Progenitor cell of endocrine pancreas (in vitro differentiated cells): ENCODE data around the gene MAJIN. TPM values are rescaled to one million over a fixed set of nuclear protein-coding genes. Genes with fewer than 3 reads are reported as not detected.

ENCODE experiments used
- DNase-seq: peaks from one replicate; pipeline ENCODE4 v3.0.0; 2021; ENCODE audit warnings: low spot score; ENCODE audit not compliant: unreplicated experiment
- H3K27ac Mint-ChIP-seq: 2 replicates; pipeline ENCODE4 v1.8.0; 2021; ENCODE audit warnings: mild to moderate bottlenecking, moderate library complexity, mixed read lengths
- H3K27me3 Mint-ChIP-seq: 2 replicates; pipeline ENCODE4 v1.8.0; 2021; ENCODE audit warnings: mixed read lengths
- H3K36me3 Mint-ChIP-seq: 2 replicates; pipeline ENCODE4 v1.8.0; 2022; ENCODE audit warnings: mixed read lengths; ENCODE audit not compliant: insufficient read depth
- H3K4me1 Mint-ChIP-seq: 2 replicates; pipeline ENCODE4 v1.8.0; 2021; ENCODE audit warnings: low read depth, mixed read lengths
- H3K4me3 Mint-ChIP-seq: 2 replicates; pipeline ENCODE4 v1.8.0; 2021; ENCODE audit warnings: low read depth, mild to moderate bottlenecking, moderate library complexity, mixed read lengths
- H3K9me3 Mint-ChIP-seq: 2 replicates; pipeline ENCODE4 v1.8.0; 2021; ENCODE audit warnings: low read depth, mixed read lengths
- total RNA-seq: library from RNA; stranded (reverse); gene quantifications from 2 replicates; pipeline ENCODE4 v1.2.1, GENCODE V29; 2021
- TF ChIP-seq, protein P1 (sequence below): fragments of 200-600 bp; sonication (generic); IDR thresholded peaks from one replicate; pipeline ENCODE4 v1.5.0; 2021; ENCODE audit warnings: antibody characterized with exemption, mild to moderate bottlenecking; ENCODE audit not compliant: unreplicated experiment

MAJIN gene
- total RNA-seq, 1 donor from 2014 or later = not detected

DNA sequence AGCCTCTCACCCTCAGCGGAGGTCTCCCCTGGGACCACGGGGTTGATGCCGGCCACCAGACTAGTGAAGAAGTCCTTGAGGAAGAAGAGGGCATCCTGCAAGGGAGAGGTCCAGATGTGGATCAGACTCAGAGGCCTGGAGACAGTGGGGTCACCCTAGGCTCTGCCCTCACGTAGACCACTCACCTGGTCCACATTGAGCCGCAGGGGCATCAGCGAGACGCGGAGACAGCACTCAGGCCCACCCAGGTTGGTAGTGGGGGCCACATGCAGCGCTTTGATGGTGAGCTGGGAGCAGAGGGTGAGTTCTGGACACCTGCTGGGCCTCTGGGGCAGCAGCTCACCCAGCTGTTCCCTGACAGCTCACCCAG, 73.8 kb downstream of the MAJIN start:
- no peaks in the 10 kb centered on the region for H3K27me3 Mint-ChIP-seq
- no peaks in the 10 kb centered on the region for H3K9me3 Mint-ChIP-seq
- no peak overlapping the region for H3K27ac Mint-ChIP-seq
- H3K4me1 Mint-ChIP-seq = peaks cover 8% of the 10 kb centered on the region
- DNase-seq = no peak
- H3K36me3 Mint-ChIP-seq = peaks cover 7% of the 10 kb centered on the region
- no peak overlapping the region for H3K4me3 Mint-ChIP-seq
- TF ChIP-seq, protein P1, sequence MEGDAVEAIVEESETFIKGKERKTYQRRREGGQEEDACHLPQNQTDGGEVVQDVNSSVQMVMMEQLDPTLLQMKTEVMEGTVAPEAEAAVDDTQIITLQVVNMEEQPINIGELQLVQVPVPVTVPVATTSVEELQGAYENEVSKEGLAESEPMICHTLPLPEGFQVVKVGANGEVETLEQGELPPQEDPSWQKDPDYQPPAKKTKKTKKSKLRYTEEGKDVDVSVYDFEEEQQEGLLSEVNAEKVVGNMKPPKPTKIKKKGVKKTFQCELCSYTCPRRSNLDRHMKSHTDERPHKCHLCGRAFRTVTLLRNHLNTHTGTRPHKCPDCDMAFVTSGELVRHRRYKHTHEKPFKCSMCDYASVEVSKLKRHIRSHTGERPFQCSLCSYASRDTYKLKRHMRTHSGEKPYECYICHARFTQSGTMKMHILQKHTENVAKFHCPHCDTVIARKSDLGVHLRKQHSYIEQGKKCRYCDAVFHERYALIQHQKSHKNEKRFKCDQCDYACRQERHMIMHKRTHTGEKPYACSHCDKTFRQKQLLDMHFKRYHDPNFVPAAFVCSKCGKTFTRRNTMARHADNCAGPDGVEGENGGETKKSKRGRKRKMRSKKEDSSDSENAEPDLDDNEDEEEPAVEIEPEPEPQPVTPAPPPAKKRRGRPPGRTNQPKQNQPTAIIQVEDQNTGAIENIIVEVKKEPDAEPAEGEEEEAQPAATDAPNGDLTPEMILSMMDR = no peak

DNA sequence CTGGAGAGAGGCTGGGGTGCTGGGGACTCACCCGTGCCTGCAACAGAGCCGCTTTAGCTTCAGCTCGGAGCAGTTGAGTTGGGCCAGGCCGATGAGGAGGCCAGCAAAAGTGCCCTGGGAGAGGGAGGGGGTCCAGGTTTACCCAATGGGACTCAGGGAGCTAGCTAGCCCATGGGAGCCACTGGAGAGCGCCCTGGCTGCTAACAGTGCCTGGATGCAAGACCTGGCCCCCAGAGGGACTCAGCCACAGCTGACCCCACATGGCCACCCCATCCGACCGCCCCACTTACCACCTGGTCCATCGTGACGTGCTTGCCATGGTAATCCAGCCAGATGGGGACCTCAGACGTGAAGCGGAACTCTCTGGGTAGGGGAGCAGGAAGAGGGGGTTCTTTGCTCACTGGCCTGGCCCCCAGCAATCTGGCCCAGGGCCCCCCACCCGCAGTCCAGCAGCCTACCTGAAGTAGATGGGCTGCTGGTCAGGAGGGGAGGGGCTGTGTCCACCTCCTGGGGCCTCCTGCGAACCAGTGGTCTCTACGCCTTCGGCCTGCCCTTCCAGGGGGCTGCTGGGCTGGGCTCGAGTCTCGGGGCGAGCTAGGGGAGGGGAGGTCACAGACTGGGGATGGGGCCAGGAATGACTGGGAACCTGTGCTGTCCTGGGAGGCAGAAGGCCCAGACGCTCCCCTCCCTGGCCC, 74.4 kb downstream of the MAJIN start:
- DNase-seq = no peak
- no peaks in the 10 kb centered on the region for H3K9me3 Mint-ChIP-seq
- no peak overlapping the region for H3K4me3 Mint-ChIP-seq
- no peaks in the 10 kb centered on the region for H3K27me3 Mint-ChIP-seq
- peaks cover 7% of the 10 kb centered on the region for H3K36me3 Mint-ChIP-seq
- TF ChIP-seq, protein P1 = no peak
- H3K4me1 Mint-ChIP-seq = peaks cover 9% of the 10 kb centered on the region
- H3K27ac Mint-ChIP-seq = no peak overlapping the region

DNA sequence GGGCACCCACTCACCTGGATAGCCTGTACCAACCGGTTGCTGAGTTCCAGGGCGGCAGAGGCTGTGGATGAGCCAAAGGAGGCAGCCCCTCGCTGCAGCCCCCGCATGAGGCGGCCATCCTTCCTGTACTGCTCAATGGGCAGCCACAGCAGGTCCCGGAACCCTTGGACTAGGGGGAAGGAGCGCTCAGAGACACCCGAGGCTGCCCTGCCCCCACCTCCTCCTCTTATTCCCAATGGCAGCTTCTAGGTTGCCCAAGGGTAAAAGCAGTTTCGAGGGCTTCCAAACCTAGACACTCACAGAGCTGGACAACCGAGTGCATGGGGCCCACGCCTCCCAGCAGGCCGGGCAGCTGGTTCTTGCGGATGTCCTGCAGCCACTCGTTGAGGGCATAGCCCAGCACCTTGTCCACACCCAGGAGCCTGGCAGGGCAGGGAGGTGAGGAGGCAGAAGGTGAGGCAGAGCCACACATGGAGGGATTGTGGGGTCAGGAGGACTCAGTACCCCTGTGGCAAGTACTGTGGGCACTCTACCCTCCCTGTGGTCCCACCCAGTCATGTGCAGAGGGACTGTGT, 75.4 kb downstream of the MAJIN start:
- H3K27ac Mint-ChIP-seq = no peak overlapping the region
- H3K9me3 Mint-ChIP-seq = no peaks in the 10 kb centered on the region
- TF ChIP-seq, protein P1 = no peak
- no peaks in the 10 kb centered on the region for H3K27me3 Mint-ChIP-seq
- H3K4me3 Mint-ChIP-seq = no peak overlapping the region
- peaks cover 4% of the 10 kb centered on the region for H3K36me3 Mint-ChIP-seq
- peaks cover 19% of the 10 kb centered on the region for H3K4me1 Mint-ChIP-seq
- DNase-seq = no peak

DNA sequence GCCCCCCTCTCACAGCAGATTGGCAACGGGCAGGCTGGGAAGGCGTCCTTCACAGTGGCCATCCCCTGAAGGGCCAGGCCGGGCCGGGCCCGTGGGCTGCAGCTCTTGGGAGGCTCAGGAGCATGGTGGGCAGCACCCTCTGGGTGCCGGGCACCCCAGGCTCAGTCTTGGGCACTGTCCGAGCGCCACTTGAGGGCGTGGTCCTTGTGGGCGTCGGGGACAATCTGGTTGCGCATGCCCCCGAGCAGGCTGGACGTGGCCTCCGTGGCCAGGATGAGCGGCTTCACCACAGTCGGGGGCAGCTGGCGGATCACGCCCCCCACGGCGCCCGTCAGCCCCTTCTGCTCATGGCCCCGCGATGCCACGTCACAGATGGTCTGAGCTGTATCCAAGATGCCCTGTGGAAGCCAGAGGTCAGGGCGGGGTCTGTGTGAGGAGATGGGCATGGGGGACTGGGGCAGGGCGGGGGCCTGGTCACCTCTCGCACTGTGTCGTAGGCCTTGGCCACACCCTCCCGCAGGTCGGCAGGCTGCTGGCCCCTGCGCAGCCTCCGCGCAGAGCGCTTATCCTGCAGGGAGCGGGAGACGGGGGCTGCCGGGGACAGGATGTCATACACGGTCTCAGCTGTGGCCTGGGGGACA, 77.0 kb downstream of the MAJIN start:
- H3K4me3 Mint-ChIP-seq = no peak overlapping the region
- peaks cover 29% of the 10 kb centered on the region for H3K4me1 Mint-ChIP-seq
- TF ChIP-seq, protein P1 = no peak
- H3K27me3 Mint-ChIP-seq = no peaks in the 10 kb centered on the region
- no peaks in the 10 kb centered on the region for H3K9me3 Mint-ChIP-seq
- no peak overlapping the region for H3K27ac Mint-ChIP-seq
- H3K36me3 Mint-ChIP-seq = peaks cover 1% of the 10 kb centered on the region
- no peak for DNase-seq

DNA sequence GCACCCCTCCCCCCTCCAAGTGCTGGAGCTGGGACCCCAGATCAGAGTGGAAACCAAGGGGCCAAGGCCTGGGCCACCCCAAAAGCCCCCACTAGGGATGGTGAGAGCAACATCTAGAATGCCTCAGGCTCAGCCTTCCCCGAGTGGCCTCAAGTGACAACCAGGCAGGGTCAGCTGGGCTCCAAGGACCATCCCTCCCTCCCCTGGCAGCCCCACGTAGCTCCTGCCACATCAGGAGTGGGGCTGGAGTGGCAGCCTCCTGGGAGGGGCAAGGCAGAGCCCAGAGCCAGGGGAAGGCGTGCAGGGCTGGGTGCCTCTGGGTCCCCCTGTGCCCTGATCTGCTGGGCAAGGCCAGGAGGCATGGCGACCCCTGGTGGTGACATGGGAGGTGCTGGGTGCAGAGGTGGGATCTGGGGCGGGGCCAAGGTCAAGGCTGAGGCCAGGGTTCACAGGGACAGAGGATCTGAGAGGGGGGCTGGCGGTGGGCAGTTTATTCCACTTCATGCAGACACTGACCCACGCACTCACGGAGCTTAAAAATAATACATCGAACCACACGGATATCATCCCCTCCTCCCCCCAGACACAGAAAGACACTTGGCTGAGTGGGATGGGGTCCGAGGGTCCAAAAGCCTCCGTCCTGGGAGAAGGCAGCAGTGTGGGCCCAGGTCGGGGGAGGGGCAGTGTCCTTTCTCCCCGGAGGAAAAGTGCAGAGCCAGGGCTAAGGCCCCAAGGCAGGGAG, 77.7 kb downstream of the MAJIN start:
- H3K9me3 Mint-ChIP-seq = no peaks in the 10 kb centered on the region
- no peaks in the 10 kb centered on the region for H3K36me3 Mint-ChIP-seq
- peak; percentile 86 for DNase-seq
- H3K4me1 Mint-ChIP-seq = peaks cover 30% of the 10 kb centered on the region
- TF ChIP-seq, protein P1 = peak; percentile 91
- no peak overlapping the region for H3K27ac Mint-ChIP-seq
- H3K27me3 Mint-ChIP-seq = no peaks in the 10 kb centered on the region
- no peak overlapping the region for H3K4me3 Mint-ChIP-seq
